Tibial artery (tissue), 4 donors: ENCODE measurements around the gene ROCK2.

Experiments used
- DNase-seq, 2 donors: peaks; one replicate each; pipeline ENCODE4 v3.0.0-alpha.2; 2019
- H3K27ac ChIP-seq, 2 donors: fragments of 200-600 bp; sonication (generic) in 1 of 2; 1 replicate in 1 of 2; 2 replicates in 1 of 2; pipeline ENCODE4 v1.5.1; 2018 to 2019; ENCODE audit warnings: mild to moderate bottlenecking in 1 of 2
- H3K27me3 ChIP-seq, 2 donors: fragments of 200-600 bp; sonication (generic) in 1 of 2; one replicate each; pipeline versions ENCODE4 v1.5.1 to v1.6.0; 2016 to 2019
- H3K36me3 ChIP-seq, 3 donors: fragments of 200-600 bp; sonication (generic) in 2 of 3; one replicate each; pipeline ENCODE4 v1.5.1; 2016 to 2019; ENCODE audit warnings: mild to moderate bottlenecking in 2 of 3
- H3K4me1 ChIP-seq, 4 donors: fragments of 200-600 bp; sonication (generic) in 2 of 4; 1 replicate in 3 of 4; 2 replicates in 1 of 4; pipeline ENCODE4 v1.5.1; 2016 to 2019
- H3K4me3 ChIP-seq, 2 donors: fragments of 200-600 bp; sonication (generic) in 1 of 2; 1 replicate in 1 of 2; 2 replicates in 1 of 2; pipeline ENCODE4 v1.5.1; 2018 to 2019; ENCODE audit warnings: mild to moderate bottlenecking in 2 of 2
- H3K9me3 ChIP-seq, 3 donors: fragments of 200-600 bp; sonication (generic) in 1 of 3; one replicate each; pipeline ENCODE4 v1.5.1; 2016 to 2019
- CTCF ChIP-seq, 2 experiments: fragments of 200-600 bp in 1 of 2; fragments of 450-650 bp in 1 of 2; IDR thresholded peaks; one replicate each; pipeline ENCODE4 v1.5.1; 2017 to 2019; ENCODE audit warnings: antibody characterized with exemption in 2 of 2, mild to moderate bottlenecking in 1 of 2, moderate library complexity in 1 of 2
- intact Hi-C: fragments of 100-400 bp; cut with DNase I; formaldehyde crosslinking; loops from one replicate; pipeline ENCODE4 v1.15.0; 2023; ENCODE audit warnings: low total_unique reads

ROCK2 gene

DNA sequence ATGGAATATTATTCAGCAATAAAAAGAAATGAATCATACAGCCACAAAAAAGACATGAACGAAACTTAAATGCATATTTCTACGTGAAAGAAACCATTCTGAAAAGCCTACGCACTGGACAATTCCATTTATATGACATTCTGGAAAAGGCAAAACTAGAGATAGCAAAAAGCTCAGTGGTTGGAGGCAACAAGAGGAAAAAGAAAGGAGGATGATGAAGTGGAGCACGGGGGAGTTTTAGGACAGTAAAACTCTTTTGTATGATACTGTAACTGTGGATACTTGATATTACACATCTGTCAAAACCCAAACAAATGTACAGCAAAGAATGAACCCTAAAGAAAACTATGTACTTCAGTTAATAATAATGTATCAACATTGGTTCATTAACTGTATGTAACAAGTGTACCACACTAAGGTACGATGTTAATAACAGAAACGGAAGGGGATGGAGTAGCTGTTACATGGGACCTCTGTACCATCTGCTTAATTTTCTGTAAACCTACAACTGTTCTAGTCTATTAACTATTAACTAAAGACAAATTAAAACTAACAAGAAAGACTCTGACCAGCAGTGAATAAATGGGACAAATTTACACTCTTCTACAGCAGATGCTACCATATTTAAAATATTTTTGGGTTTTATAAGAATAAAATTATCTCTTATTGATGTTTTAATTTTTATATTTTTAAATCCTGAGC is 31.5 kb downstream of the ROCK2 start:
- Histone ChIP-seq H3K27me3 (no peaks in the 10 kb centered on the region), H3K36me3 (no peaks in the 10 kb centered on the region), H3K27ac (no peak overlapping the region), H3K4me1 (peaks cover 0 to 77% (median 21%) of the 10 kb centered on the region in 4 donors), H3K4me3 (no peak overlapping the region), H3K9me3 (no peaks in the 10 kb centered on the region)
- no peak for DNase-seq
- intact Hi-C loops, result no loop called here
- TF ChIP-seq CTCF (IDR thresholded peaks at IDR 0.05), result no peak

DNA sequence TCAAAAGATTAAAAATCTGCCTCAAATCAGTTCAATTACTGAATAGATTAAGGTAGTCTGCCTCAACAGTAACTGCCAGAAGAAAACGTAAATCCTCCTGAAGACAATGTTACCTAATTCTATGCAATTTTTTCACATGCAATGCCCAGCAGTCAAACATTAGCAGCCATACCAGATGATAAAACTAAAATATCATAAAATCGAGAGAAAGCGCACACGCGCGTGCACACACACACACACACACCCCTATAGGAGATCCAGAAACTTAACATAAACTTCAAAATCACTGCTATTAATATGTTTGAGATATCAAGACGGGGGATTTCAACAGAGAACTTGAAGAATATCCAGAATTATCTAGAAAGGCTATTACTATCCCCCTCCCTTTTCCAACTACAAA is 32.9 kb downstream of the ROCK2 start:
- no peak for TF ChIP-seq CTCF (IDR thresholded peaks at IDR 0.05)
- Histone ChIP-seq H3K9me3 (no peaks in the 10 kb centered on the region), H3K4me3 (no peak overlapping the region), H3K27ac (no peak overlapping the region), H3K4me1 (peaks cover 0 to 81% (median 19%) of the 10 kb centered on the region in 4 donors), H3K36me3 (no peaks in the 10 kb centered on the region), H3K27me3 (no peaks in the 10 kb centered on the region)
- no peak for DNase-seq
- intact Hi-C loops, result no loop called here

DNA sequence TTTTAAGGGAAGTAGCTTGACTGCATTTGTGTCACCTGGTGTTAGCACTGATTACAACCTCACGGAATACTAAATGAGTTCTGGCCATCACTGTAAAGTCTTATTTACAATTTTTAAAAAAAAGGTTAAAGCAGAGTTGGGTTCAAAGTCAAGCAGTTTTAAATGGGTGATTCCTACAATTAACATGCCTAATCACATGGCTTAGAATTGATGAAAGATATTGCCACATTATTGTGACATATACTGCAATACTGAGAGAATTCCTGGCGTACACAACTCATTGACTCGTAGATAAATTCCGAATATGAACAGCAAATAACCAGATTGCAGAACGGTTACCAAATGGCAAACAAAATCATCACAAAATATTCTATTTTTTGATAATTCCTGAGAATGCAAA is 34.2 kb downstream of the ROCK2 start:
- Histone ChIP-seq H3K4me3 (no peak overlapping the region), H3K9me3 (no peaks in the 10 kb centered on the region), H3K4me1 (peaks cover 0 to 81% (median 18%) of the 10 kb centered on the region in 4 donors), H3K27me3 (no peaks in the 10 kb centered on the region), H3K36me3 (no peaks in the 10 kb centered on the region), H3K27ac (no peak overlapping the region)
- intact Hi-C loops, result no loop called here
- no peak for DNase-seq
- TF ChIP-seq CTCF (IDR thresholded peaks at IDR 0.05), result no peak

- no peaks in the 10 kb centered on the region for H3K27me3 ChIP-seq
- no peak overlapping the region for H3K27ac ChIP-seq
- no peak for DNase-seq
- no peak for TF ChIP-seq CTCF (IDR thresholded peaks at IDR 0.05)
- H3K4me1 ChIP-seq, result peaks cover 0 to 81% (median 17%) of the 10 kb centered on the region in 4 donors
- H3K9me3 ChIP-seq, result no peaks in the 10 kb centered on the region
- intact Hi-C loops, result no loop called here
- H3K4me3 ChIP-seq, result no peak overlapping the region
- H3K36me3 ChIP-seq, result no peaks in the 10 kb centered on the region
Observed at GRCh38 chr2:11309706-11310105, 34.7 kb downstream of the ROCK2 start.

- no peaks in the 10 kb centered on the region for H3K27me3 ChIP-seq
- H3K36me3 ChIP-seq, result no peaks in the 10 kb centered on the region
- TF ChIP-seq CTCF (IDR thresholded peaks at IDR 0.05), result no peak
- H3K4me3 ChIP-seq, result no peak overlapping the region
- peaks cover 0 to 83% (median 23%) of the 10 kb centered on the region in 4 donors for H3K4me1 ChIP-seq
- intact Hi-C loops, result no loop called here
- no peak overlapping the region for H3K27ac ChIP-seq
- no peak for DNase-seq
- H3K9me3 ChIP-seq, result no peaks in the 10 kb centered on the region
Observed at GRCh38 chr2:11307764-11308415, 36.5 kb downstream of the ROCK2 start.
